Thyroid gland (tissue), 4 donors: ENCODE measurements around the gene ANO2. TPM values are rescaled to one million over a fixed set of nuclear protein-coding genes. Genes with fewer than 3 reads are reported as not detected.

Experiments
- DNase-seq, 2 donors: peaks; one replicate each; pipeline ENCODE4 v3.0.0-alpha.2; 2019
- H3K27ac ChIP-seq, 3 donors: fragments of 200-600 bp; sonication (generic); 1 replicate in 2 of 3; 2 replicates in 1 of 3; pipeline ENCODE4 v1.5.1; 2016 to 2019; ENCODE audit warnings: mild to moderate bottlenecking in 1 of 3, moderate library complexity in 1 of 3
- H3K27me3 ChIP-seq: fragments of 200-600 bp; sonication (generic); one replicate; pipeline ENCODE4 v1.5.1; 2019
- H3K36me3 ChIP-seq, 2 donors: fragments of 200-600 bp; sonication (generic); one replicate each; pipeline ENCODE4 v1.5.1; 2016 to 2019
- H3K4me1 ChIP-seq, 2 donors: fragments of 200-600 bp; sonication (generic); one replicate each; pipeline ENCODE4 v1.5.1; 2017 to 2019
- H3K4me3 ChIP-seq, 3 donors: fragments of 200-600 bp; sonication (generic); replicated peaks in 1 of 3; 1 replicate in 2 of 3; 2 replicates in 1 of 3; pipeline ENCODE4 v1.5.1; 2016; ENCODE audit warnings: mild to moderate bottlenecking in 1 of 3
- H3K9me3 ChIP-seq: fragments of 200-600 bp; sonication (generic); one replicate; pipeline ENCODE4 v1.5.1; 2017
- CTCF ChIP-seq, 6 experiments: fragments of 200-600 bp in 3 of 6; fragments of 450-650 bp in 3 of 6; sonication (generic) in 3 of 6; IDR thresholded peaks; one replicate each; pipeline ENCODE4 v1.5.1; 2016 to 2019; ENCODE audit warnings: antibody characterized with exemption in 6 of 6, mild to moderate bottlenecking in 2 of 6, inconsistent platforms in 1 of 6, moderate library complexity in 1 of 6
- POLR2A ChIP-seq, 2 donors: fragments of 450-650 bp; IDR thresholded peaks; one replicate each; pipeline ENCODE4 v1.6.1; 2017; ENCODE audit warnings: antibody characterized with exemption in 2 of 2, mild to moderate bottlenecking in 2 of 2, moderate library complexity in 1 of 2
- WGBS, 2 donors: methylation state at CpG; one replicate each; pipeline ENCODE4 v1.1.5; 2017; 5-methylcytosine and 5-hydroxymethylcytosine counted together
- intact Hi-C: fragments of 100-400 bp; cut with DNase I; formaldehyde crosslinking; loops from one replicate; pipeline ENCODE4 v1.15.1; 2023
- total RNA-seq, 4 donors: library from RNA; depleted of rRNA; stranded (reverse); fragments of >200 nt; gene quantifications; one replicate each; pipeline ENCODE4 v1.2.3, GENCODE V29; 2016

ANO2 gene
- total RNA-seq, 4 donors from 2014 or later, result 0.78 to 7.0 (median 2.2) TPM

- Histone ChIP-seq H3K27me3 (no peaks in the 10 kb centered on the region), H3K4me3 (no peak overlapping the region), H3K36me3 (no peaks in the 10 kb centered on the region), H3K27ac (no peak overlapping the region), H3K4me1 (no peaks in the 10 kb centered on the region), H3K9me3 (no peaks in the 10 kb centered on the region)
- DNase-seq, result no peak
- WGBS, 2 donors, result 87 to 88% methylated on average over 6 of the region's 6 CpGs
- TF ChIP-seq POLR2A (IDR thresholded peaks at IDR 0.05), result no peak
- intact Hi-C loops, result no loop called here
Measured at GRCh38 chr12:5901416-5901815, 43.6 kb downstream of the ANO2 start.

- no peak for TF ChIP-seq CTCF (IDR thresholded peaks at IDR 0.05)
- no peak for TF ChIP-seq POLR2A (IDR thresholded peaks at IDR 0.05)
Measured at GRCh38 chr12:5900533-5901205, 44.4 kb downstream of the ANO2 start.

GRCh38 chr12:5900076-5900475, 45.0 kb downstream of the ANO2 start:
- DNase-seq, result no peak
- intact Hi-C loops, result no loop called here
- Histone ChIP-seq H3K4me3 (no peak overlapping the region), H3K36me3 (no peaks in the 10 kb centered on the region), H3K27me3 (no peaks in the 10 kb centered on the region), H3K4me1 (no peaks in the 10 kb centered on the region), H3K9me3 (no peaks in the 10 kb centered on the region), H3K27ac (no peak overlapping the region)
- WGBS, 2 donors, result 66 to 71% methylated on average over 4 of the region's 4 CpGs
- TF ChIP-seq POLR2A (IDR thresholded peaks at IDR 0.05), result no peak
- TF ChIP-seq CTCF (IDR thresholded peaks at IDR 0.05), result no peak

More at GRCh38 chr12:5900533-5901205, 44.4 kb downstream of the ANO2 start:
- H3K27me3 ChIP-seq, result no peaks in the 10 kb centered on the region
- H3K4me3 ChIP-seq, result no peak overlapping the region
- H3K9me3 ChIP-seq, result no peaks in the 10 kb centered on the region
- WGBS, 2 donors, result 62 to 64% methylated on average over 15 of the region's 15 CpGs
- H3K4me1 ChIP-seq, result no peaks in the 10 kb centered on the region
- no peak for DNase-seq
- intact Hi-C loops, result no loop called here
- H3K27ac ChIP-seq, result no peak overlapping the region
- no peaks in the 10 kb centered on the region for H3K36me3 ChIP-seq

- no peaks in the 10 kb centered on the region for H3K27me3 ChIP-seq
- no peak for DNase-seq
- intact Hi-C loops, result no loop called here
- TF ChIP-seq CTCF (IDR thresholded peaks at IDR 0.05) (no peak), POLR2A (IDR thresholded peaks at IDR 0.05) (no peak)
- H3K4me3 ChIP-seq, result no peak overlapping the region
- 86 to 92% methylated on average over 3 of the region's 3 CpGs for WGBS, 2 donors
- no peaks in the 10 kb centered on the region for H3K9me3 ChIP-seq
- no peak overlapping the region for H3K27ac ChIP-seq
- no peaks in the 10 kb centered on the region for H3K36me3 ChIP-seq
- H3K4me1 ChIP-seq, result no peaks in the 10 kb centered on the region
Measured at GRCh38 chr12:5899675-5900074, 45.4 kb downstream of the ANO2 start.

- intact Hi-C loops, result no loop called here
Measured at GRCh38 chr12:5898874-5899273, 46.2 kb downstream of the ANO2 start.

More at GRCh38 chr12:5898874-5899273, 46.2 kb downstream of the ANO2 start:
- H3K4me3 ChIP-seq, result no peak overlapping the region
- no peaks in the 10 kb centered on the region for H3K36me3 ChIP-seq
- H3K27me3 ChIP-seq, result no peaks in the 10 kb centered on the region
- 79 to 83% methylated on average over 3 of the region's 3 CpGs for WGBS, 2 donors
- TF ChIP-seq CTCF (IDR thresholded peaks at IDR 0.05), result no peak
- no peak for TF ChIP-seq POLR2A (IDR thresholded peaks at IDR 0.05)
- no peaks in the 10 kb centered on the region for H3K4me1 ChIP-seq
- no peak for DNase-seq
- no peaks in the 10 kb centered on the region for H3K9me3 ChIP-seq
- no peak overlapping the region for H3K27ac ChIP-seq
